CD4-positive, alpha-beta T cell treated with Interleukin-6 at 100 ng/mL for 8 hours (primary cell): ENCODE measurements around the gene WDFY4.
"Not testable (repeated sequence)": the region's sequence is repeated elsewhere in the genome, so short reads cannot be mapped to it uniquely, and the experiment has no call there.

Experiments used
- DNase-seq: peaks from one replicate; pipeline ENCODE4 v3.0.0-alpha.2; 2020; ENCODE audit warnings: mixed read lengths, low spot score

Gene WDFY4, protein sequence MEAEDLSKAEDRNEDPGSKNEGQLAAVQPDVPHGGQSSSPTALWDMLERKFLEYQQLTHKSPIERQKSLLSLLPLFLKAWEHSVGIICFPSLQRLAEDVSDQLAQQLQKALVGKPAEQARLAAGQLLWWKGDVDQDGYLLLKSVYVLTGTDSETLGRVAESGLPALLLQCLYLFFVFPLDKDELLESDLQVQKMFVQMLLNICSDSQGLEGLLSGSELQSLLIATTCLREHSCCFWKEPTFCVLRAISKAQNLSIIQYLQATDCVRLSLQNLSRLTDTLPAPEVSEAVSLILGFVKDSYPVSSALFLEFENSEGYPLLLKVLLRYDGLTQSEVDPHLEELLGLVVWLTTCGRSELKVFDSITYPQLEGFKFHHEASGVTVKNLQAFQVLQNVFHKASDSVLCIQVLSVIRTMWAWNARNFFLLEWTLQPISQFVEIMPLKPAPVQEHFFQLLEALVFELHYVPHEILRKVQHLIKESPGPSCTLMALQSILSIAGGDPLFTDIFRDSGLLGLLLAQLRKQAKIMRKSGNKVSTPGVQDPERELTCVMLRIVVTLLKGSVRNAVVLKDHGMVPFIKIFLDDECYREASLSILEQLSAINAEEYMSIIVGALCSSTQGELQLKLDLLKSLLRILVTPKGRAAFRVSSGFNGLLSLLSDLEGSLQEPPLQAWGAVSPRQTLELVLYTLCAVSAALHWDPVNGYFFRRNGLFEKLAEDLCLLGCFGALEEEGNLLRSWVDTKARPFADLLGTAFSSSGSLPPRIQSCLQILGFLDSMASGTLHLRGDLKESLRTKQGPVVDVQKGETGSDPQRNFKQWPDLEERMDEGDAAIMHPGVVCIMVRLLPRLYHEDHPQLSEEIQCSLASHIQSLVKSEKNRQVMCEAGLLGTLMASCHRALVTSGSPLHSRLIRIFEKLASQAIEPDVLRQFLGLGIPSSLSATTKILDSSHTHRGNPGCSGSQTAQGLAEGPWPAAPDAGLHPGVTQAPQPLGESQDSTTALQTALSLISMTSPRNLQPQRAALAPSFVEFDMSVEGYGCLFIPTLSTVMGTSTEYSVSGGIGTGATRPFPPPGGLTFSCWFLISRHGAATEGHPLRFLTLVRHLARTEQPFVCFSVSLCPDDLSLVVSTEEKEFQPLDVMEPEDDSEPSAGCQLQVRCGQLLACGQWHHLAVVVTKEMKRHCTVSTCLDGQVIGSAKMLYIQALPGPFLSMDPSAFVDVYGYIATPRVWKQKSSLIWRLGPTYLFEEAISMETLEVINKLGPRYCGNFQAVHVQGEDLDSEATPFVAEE (N-terminal part only)

GRCh38 chr10:48684792-48685623 lies at the start of gene WDFY4:
TSS of gene WDFY4 (plus strand) at chr10:48684873. CDS start at chr10:48709733, 24,860 bp downstream.
- DNase-seq, result no peak

DNA sequence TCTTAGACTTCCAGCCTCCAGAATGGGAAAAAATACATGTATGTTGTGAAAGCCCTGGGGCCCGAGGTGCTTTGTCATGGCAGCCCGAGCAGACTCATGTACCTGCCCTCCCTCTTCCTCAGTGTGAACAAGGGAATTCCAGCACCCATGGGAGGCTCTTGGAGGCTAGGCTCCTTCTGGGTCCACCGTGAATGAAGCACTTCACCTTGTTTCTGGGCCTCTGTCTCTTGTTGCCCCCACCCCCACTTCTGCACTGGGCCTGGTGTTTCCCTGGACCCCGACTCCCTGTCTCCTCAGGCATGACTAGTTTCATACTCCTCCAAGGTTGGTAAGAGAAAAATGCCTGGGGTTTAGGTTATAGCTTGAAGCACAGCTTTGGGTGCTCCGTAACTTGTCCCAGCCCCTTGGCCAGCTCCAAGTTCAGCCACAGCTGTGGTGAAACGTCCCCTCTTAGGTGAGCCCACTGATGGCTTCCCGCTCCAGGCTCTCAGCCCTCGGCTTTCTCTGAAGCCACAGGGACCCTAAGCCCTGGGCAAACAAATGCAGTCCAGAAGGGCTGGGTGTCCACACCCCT lies 49.6 kb upstream of the WDFY4 start:
- no peak for DNase-seq

GRCh38 chr10:48636231-48636630 lies 48.4 kb upstream of the WDFY4 start:
- no peak for DNase-seq

DNA sequence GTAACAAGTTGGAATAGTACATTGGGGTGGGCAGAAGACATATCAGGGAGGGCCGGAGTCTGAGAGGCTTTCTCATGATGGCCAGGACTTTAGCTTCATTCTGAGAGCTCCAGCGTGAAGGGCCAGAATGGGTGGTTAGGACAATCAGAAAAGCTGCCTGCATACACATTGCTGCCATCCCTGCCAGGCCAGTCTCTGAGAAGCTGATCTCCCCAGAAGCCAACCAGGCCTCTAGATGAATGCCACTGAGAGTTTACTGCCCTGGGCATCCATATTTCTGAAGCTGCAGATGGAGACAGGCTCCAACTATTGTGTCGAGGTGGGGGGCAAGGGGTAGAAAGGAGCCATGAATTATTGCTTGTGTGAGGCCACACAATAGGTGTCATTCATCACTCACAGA lies 47.8 kb upstream of the WDFY4 start:
- no peak for DNase-seq

- DNase-seq, result no peak
These were observed 46.5 kb upstream of the WDFY4 start for GRCh38 chr10:48638158-48638557.

DNA sequence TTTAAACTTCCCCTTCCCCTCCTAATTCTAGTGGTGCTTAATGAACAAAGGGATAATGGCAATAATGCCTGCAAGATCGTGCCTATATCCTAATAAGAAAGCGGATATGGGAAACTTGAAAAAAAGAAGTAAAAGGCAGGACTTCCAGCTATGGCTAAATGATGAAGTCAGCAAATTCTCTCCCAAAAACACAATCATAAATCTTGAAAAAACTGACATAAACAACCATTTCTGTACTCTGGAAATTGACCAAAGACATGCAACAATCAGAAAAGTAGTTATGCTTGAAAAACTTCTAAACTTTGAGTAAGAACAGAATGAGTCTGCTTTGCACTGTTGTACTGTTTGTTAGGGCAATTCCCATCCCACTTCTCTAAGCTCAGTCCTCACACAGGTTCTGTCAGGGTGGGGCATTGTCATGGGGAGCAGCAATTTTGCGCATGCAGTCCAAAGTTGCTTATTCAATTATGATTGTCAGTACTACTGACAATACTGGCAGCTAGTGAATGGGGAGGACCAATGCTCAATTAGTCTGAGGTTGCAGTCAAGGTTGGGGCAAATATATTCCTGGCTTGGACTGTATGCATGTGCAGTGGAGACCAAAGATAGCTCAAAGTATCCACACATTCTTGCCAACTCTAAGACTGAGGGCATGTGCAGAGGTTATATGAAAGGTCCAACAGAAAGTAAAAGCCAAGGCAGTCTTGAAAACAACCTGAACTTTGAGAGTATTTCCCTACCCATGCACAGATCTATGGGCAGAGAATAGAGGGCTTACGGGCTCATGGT lies 45.7 kb upstream of the WDFY4 start:
- no peak for DNase-seq

DNA sequence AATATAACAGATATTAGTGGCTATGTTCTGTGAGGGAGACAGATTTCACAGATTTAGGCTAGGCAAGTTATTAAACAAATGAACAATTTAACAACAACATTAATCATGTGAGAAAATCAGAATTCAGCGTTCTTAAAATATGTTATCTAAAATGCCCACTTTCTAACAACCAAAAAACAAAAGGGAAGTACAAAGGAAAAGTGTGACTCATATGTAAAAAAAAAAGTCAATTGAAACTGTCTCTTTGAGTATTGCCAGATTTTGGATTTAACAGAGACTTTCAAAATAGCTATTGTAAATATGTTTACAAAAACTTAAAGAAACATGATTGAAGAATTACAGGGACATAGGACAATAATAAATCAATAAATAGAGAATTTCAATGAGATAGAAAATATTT lies 45.0 kb upstream of the WDFY4 start:
- DNase-seq, result no peak

DNA sequence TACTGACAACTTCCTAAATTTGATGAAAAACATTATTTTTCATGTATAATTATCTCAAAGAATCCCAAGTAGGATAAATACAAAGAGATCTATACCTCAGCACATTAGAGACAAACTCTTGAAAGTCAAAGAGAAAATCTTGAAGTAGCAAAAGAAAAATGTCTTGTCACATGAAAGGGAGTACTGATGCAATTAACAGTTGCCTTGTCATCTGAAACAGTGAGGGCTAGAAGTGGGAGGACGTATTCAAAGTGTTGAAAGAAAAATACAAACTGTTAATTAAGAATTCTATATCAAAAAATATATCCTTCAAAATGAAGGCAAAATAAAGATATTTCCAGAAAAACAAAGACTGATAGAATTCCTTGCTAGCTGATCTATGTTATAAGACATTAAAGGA lies 44.3 kb upstream of the WDFY4 start:
- DNase-seq, result no peak

GRCh38 chr10:48641099-48641690 lies 43.5 kb upstream of the WDFY4 start:
- DNase-seq, result not testable (repeated sequence)

- DNase-seq, result no peak
These were observed 39.1 kb upstream of the WDFY4 start for GRCh38 chr10:48645600-48645999.

DNA sequence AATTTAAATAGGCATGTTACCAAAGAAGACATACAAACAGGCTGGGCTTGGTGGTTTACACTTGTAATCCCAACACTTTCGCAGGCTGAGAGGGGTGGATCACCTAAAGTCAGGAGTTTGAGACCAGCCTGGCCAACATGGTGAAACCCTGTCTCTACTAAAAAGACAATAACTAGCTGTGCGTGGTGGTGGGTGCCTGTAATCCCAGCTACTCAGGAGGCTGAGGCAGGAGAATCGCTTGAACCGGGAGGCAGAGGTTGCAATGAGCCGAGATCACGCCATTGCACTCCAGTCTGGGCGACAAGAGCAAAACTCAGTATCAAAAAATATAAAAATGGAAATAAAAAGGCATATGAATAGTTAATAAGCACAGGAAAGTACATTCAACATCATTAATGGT lies 37.6 kb upstream of the WDFY4 start:
- not testable (repeated sequence) for DNase-seq

- no peak for DNase-seq
These were observed 36.3 kb upstream of the WDFY4 start for GRCh38 chr10:48648172-48648942.

DNA sequence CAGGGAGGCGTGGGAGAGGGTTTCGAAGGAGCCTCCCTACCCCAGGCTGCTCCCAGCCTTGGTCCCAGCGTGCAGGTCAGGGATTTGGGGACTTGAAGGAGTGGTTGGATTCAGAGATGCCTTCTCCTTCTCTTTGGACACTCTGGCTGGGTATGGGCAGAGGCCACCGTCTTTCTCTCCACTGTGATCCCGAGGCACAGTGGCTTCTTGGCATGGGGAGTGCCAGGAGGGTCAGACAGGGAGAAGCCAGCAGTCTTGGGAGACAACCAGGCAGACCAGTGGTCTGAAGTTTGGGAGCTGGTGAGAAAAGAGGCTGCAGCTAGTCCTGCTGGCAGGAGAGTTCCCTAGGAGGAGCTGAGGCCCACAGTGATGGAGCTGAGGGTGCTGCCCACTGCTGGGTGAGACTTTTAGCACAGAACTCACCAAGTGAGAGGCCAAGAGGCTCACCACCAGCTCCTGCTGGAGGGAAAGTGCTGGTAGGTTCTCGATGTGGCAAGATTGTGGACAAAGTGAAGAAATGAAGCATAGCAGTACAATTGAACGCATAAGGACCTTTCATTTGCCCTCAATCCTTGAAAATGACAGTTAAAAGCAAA lies 35.2 kb upstream of the WDFY4 start:
- no peak for DNase-seq

- DNase-seq, result no peak
These were observed 33.4 kb upstream of the WDFY4 start for GRCh38 chr10:48651293-48651692.

GRCh38 chr10:48651839-48652238 lies 32.8 kb upstream of the WDFY4 start:
- DNase-seq, result no peak

DNA sequence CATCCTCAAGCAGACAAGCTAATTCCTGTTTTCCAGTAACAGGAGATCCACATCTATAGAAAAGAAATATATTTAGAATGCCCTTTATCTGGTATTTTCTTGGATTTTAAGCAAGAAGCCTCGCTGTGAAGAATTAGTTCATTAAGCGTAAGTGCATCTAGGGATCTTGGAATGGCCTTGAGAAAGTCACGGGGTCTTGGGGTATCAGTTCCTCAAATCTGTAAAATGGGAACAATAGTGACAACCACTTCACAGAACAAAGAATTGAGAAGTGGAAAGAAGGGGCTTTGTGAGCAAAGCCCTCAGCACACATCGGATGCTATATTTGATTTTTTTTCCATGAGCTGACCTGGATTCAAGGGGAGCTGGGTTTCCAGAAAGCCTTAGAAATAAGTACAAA lies 32.3 kb upstream of the WDFY4 start:
- DNase-seq, result no peak

- no peak for DNase-seq
These were observed 31.3 kb upstream of the WDFY4 start for GRCh38 chr10:48653347-48653746.

DNA sequence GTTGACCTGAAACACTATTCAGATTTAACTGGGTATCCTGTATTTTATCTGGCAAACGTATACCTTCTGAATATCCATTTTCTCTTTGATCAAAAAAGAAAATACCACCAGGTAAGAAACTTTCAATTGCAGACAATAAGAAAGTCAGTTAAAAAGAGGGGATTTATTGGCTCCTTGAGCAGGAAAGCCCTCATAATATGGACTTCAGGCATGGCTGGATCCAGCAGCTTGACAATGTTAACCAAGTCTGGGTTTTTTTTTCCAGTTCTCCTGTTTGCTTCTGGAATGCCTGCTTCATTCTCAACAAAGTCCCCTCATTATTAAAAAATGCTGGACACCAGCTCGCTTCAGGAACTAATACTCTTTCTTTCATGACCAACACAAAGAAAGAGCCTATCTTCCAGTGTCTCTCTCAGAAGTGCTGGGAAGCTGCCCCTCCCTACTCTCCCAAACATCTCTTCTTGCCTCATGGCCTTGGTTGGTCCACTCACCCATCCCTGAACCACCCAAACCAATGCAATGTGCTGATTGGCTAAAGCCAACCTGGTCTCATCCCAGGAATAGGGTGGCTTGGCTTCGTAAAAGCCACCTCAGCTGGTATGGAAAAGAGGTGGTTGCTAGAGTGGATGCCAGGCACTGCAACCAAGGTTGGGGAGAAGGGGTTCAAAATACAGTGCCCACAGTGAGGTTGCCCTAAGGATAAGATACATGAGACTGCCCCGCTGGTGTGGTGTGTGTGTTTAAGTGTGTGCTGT lies 30.6 kb upstream of the WDFY4 start:
- no peak for DNase-seq
